NCI-H345 treated with DMSO at 0.1 percent for 48 hours (cell line): ENCODE results near the gene CTPS1.

ENCODE experiments used
- DNase-seq: peaks from one replicate; lab custom pipeline; 2025; ENCODE audit not compliant: unreplicated experiment; lab: John Stamatoyannopoulos, UW

CTPS1 gene

GRCh38 chr1:41021526-41022308, 42.2 kb downstream of the CTPS1 start, which contains the start of gene SLFNL1:
Gene SLFNL1 (minus strand): TSS chr1:41021725. CDS start chr1:41020660, 1,065 bp downstream.
- no peak for DNase-seq

- DNase-seq, result no peak
These were observed 42.9 kb downstream of the CTPS1 start for GRCh38 chr1:41022424-41022823.

DNA sequence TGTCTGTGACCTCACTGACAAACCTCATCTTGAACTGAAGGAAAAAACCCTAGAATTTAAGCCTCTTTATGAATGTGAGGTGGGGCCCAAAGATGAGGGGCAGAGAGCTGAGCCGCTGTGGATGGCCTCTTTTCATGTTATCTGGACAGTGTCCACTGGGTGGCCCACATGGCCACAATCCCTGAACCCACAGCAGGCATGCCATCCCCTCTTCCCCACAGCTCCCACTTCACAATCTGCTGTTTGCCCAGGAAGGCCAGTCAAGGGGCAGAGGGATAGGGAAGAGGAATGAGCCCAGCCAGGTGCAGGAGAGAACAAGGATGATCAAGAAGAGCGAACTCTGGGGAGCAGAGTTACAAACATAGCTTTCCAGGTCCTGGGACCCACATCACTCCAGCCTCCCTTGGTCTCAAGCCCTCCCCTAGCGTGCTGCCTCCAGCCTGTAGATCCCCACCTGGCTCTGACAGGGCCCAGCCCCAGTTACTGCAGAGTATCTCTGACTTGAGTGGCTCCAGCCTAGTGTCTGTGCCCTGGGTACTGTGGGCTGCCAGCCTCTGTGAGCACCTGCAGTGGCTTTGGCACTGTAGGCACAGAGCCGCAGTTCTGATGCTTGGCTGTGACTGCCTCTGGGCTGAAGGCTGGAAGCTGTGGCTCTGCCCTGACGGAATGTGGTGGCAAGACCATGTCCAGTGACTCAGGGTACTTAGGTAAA, 43.9 kb downstream of the CTPS1 start:
- no peak for DNase-seq

DNA sequence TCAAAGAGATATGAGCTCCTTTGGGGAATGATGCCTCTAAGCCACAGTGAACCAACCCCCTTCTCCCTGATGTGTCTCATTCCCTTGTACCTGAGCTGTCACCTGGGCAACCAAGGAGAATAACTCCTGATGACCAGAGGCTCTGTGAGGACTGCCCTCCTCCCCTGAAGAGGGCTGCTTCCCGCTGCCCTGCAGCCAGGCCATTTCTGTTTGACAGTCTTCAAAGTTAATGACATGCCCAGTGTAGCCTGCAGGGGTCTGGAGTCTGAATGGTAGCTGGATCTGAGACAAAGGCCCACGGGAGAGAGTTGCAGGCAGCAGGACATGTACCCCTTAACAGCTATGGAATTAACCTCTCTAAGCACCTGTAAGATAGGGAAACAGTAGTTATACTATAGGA, 45.5 kb downstream of the CTPS1 start:
- no peak for DNase-seq

DNA sequence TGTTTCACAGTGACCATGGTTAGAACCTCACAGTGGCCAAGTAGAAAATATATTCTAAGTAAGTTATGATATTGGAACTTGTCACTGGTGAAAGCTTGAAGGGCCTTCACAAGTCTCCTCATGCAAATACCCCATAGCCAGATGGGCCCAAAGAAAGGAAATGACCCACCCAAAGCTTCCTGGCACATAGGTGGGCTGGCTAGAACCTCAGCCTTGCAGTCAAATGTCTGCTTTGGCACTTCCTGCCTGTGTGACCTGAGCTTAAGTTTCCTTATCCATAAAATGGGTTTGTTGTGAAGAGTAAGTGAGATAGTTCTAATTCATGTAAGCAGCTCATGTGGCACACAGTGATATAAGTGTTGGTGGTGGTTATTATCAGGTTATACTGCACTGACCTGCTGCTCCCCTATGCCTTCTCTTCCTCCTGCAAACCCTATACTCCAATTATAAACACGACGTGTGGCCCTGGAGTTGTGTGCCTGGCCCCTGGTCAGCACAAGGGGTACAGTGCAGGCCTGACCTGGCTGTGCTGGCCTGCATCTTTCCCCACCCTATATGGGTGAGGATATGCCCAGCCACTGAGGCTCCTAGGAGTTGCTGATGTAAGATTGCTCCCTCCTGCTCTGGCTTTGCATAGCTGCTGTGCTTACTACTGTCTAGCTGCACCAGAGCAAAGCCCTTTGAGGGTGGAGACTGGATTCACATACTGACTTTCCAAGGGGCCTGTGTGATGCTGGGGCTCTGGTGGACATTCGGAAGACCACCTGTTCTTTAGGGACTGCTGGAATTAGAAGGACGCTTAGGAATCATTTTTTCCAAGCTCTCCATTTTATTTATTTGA, 46.7 kb downstream of the CTPS1 start:
- no peak for DNase-seq

- DNase-seq, result no peak
These were observed 48.6 kb downstream of the CTPS1 start for GRCh38 chr1:41028034-41028642.

GRCh38 chr1:41030872-41031616, 51.5 kb downstream of the CTPS1 start:
- DNase-seq, result no peak

DNA sequence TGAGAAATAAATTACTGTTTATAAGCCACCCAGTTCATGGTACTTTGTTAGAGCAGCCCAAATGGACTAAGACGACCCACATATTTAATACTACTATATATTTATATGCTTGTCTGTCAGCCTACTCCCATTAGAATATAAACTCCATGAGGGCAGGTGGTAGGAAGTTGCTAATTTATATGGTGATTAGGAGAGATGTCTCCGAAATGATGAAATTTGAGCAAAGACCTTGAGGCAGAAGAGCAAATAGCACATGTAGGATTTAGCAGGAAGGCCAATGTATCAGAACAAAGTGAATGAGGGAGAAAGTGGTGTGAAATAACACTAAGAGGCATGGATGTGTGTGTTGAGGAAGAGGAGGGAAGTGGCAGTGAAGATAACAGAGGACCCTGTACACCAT, 52.7 kb downstream of the CTPS1 start:
- no peak for DNase-seq

DNA sequence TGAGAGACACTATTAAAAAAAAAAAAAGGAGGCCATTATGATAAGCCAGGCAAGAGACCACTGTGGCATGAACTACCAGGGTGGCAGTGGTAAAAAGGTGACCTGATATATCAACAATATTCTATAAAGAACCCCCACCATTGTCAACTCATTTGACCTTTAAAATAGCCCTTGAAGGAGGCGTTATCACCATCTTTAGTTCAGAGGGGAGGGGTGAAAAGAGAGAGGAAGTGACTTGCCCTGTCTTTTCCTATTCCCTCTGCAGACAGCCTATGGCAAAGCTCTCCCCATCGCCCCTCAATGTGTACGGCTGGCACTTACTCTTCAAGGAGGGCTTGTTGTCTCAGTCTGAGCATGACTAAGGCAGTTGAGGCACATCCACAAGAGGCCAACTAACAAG, 53.8 kb downstream of the CTPS1 start:
- DNase-seq, result no peak

GRCh38 chr1:41037116-41037903, 57.8 kb downstream of the CTPS1 start:
- DNase-seq, result no peak

DNA sequence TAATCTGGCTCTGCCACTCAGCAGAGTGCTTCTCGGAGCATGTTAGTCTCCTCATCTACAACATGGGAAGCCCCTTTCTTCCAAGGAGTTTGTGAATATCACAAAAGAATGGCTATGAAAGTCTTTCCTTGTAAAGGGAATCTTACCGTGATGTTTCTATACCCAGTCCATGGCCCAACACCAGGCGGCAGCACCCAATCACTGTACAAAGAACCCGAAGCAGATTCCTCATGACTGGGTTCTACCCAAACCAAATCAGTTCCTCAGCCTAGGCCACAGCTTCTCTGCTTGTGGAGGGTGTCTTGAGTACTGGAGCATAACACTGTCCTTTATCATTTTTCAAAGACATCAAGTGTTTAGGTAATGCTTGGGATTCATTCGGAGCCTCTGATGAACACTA, 58.6 kb downstream of the CTPS1 start:
- DNase-seq, result no peak

- no peak for DNase-seq
These were observed 62.2 kb downstream of the CTPS1 start for GRCh38 chr1:41041614-41042270.

GRCh38 chr1:41044187-41044586, 64.7 kb downstream of the CTPS1 start:
- DNase-seq, result no peak

DNA sequence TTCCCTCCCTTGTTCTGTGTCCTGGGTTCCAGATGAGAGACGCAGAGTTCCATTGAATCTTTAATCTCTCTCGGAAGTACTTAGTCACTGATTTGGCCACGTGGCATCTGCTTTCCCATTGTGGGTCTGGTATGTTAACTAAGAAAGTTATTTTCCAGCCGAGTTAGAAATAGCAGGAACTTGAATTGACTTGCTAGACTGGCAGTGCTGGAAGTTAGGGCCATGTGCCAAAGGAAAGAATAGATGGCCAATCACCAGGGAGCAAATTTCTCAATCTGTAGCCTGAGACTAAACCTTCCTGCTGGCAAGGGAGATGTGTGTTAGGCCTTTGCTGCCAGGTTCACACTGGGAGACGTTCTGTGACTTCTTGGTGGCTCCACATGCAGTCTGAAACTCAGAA, 66.2 kb downstream of the CTPS1 start:
- DNase-seq, result no peak

GRCh38 chr1:41046347-41046775, 66.9 kb downstream of the CTPS1 start:
- DNase-seq, result no peak

DNA sequence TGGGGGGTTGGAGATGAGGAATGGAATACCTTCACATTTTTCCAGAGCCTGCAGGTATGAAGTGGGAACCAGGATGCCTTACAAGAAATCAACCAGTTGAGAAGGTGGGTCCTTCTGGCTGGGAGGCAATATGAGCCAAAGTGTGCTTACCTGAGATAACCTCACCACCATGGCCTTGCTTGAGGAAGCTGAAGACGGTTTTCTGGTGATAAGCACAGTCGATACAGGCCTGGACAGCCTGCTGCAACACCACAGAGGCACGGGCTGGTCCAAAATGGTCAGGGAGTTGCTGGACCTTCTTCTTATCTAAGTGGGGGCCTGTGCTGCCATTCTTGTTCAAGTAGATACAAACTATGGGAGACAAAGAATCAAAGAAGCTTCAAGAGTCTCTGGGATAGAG, 69.0 kb downstream of the CTPS1 start:
- no peak for DNase-seq

GRCh38 chr1:41051022-41051421, 71.5 kb downstream of the CTPS1 start:
- DNase-seq, result no peak

GRCh38 chr1:41053316-41053715, 73.8 kb downstream of the CTPS1 start:
- DNase-seq, result no peak

DNA sequence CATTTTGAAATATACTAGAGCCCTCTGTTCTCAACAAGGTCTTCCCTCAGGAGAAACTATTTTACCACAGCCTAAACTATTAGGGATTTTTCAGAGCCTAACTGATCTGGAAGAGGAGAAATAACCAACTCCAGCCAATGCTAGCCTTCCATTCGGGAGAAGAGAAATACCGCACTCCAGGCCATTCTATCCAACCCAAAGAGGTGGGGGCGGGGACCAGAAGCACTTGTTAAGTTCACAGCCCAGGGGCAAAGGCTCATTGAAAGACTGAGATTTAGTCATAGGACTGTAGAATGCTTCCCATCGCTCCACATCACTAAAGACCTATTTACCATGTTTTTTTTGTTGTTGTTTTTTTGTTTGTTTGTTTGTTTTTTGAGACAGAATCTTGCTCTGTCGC, 77.4 kb downstream of the CTPS1 start:
- no peak for DNase-seq
